IMR-90 (cell line): ENCODE data around the gene ZNF618. TPM values are rescaled to one million over a fixed set of nuclear protein-coding genes. Genes with fewer than 3 reads are reported as not detected.

Source experiments
- ATAC-seq: fragments of 200-7000 bp; cut with Tn5 transposase; 2 replicates; pipeline ENCODE4 v1.9.1; 2020; ENCODE audit warnings: low read depth, mild to moderate bottlenecking, moderate library complexity
- BruUV-seq: library from RNA; stranded (reverse); fragments of 400-500 nt; replicated peaks from 2 replicates; lab custom pipeline; 2021; lab: Mats Ljungman, UMichigan
- CTCF ChIA-PET: fragments of 300-600 bp; formaldehyde crosslinking; extraction: SDS; loops from one replicate; lab custom pipeline; 2021; ENCODE audit warnings: antibody characterized with exemption; lab: Yijun Ruan, JAX
- POLR2A ChIA-PET: fragments of 300-600 bp; sonication (Branson Sonifier 250); formaldehyde crosslinking; loops from one replicate; lab custom pipeline; 2022; ENCODE audit warnings: antibody characterized with exemption; ENCODE audit not compliant: unreplicated experiment; lab: Charles Lee
- DNase-seq: peaks from one replicate; pipeline ENCODE4 v3.0.0; 2013
- H2AFZ ChIP-seq: replicated peaks from 2 replicates; pipeline ENCODE3; 2013; ENCODE audit warnings: low read length, mild to moderate bottlenecking; ENCODE audit not compliant: poor library complexity
- H2AK5ac ChIP-seq: 2 replicates; pipeline ENCODE4 v1.6.1; 2013; ENCODE audit warnings: low read depth, low read length, inconsistent platforms
- H2AK9ac ChIP-seq: replicated peaks from 2 replicates; pipeline ENCODE3; 2013; ENCODE audit warnings: mild to moderate bottlenecking, low read depth, low read length, moderate library complexity; ENCODE audit not compliant: poor library complexity
- H2BK120ac ChIP-seq: 2 replicates; pipeline ENCODE4 v1.6.1; 2013; ENCODE audit warnings: low read depth, low read length, inconsistent platforms
- H2BK15ac ChIP-seq: 3 replicates; pipeline ENCODE4 v1.6.1; 2013; ENCODE audit warnings: low read depth, low read length, inconsistent platforms
- H2BK20ac ChIP-seq: 2 replicates; pipeline ENCODE4 v1.6.1; 2013; ENCODE audit warnings: low read depth, mild to moderate bottlenecking, inconsistent platforms, low read length, moderate library complexity
- H2BK5ac ChIP-seq: 2 replicates; pipeline ENCODE4 v1.6.1; 2013; ENCODE audit warnings: mild to moderate bottlenecking, low read depth, low read length, inconsistent platforms; ENCODE audit not compliant: poor library complexity, severe bottlenecking
- H3K14ac ChIP-seq: replicated peaks from 2 replicates; pipeline ENCODE4 v1.6.1; 2013; ENCODE audit warnings: low read depth, low read length, inconsistent platforms
- H3K18ac ChIP-seq: 2 replicates; pipeline ENCODE4 v1.6.1; 2013; ENCODE audit warnings: low read depth, low read length, control low read depth
- H3K23ac ChIP-seq: 2 replicates; pipeline ENCODE4 v1.6.1; 2013; ENCODE audit warnings: low read depth, low read length, inconsistent platforms
- H3K27ac ChIP-seq: 2 replicates; pipeline ENCODE4 v1.5.1; 2013; ENCODE audit warnings: mild to moderate bottlenecking, control low read depth, low read length; ENCODE audit not compliant: insufficient read depth
- H3K27me3 ChIP-seq: 2 replicates; pipeline ENCODE4 v1.6.1; 2013; ENCODE audit warnings: low read length; ENCODE audit not compliant: control insufficient read depth, insufficient read depth
- H3K36me3 ChIP-seq: 2 replicates; pipeline ENCODE4 v1.6.1; 2013; ENCODE audit warnings: low read length, mixed read lengths; ENCODE audit not compliant: control insufficient read depth, insufficient read depth
- H3K4ac ChIP-seq: 2 replicates; pipeline ENCODE4 v1.6.1; 2013; ENCODE audit warnings: low read depth, low read length, inconsistent platforms
- H3K4me1 ChIP-seq: 2 replicates; pipeline ENCODE4 v1.6.1; 2013; ENCODE audit warnings: low read length, mixed read lengths; ENCODE audit not compliant: control insufficient read depth, insufficient read depth
- H3K4me2 ChIP-seq: 2 replicates; pipeline ENCODE4 v1.6.1; 2013; ENCODE audit warnings: low read depth, mild to moderate bottlenecking, control low read depth, low read length, moderate library complexity
- H3K4me3 ChIP-seq: 2 replicates; pipeline ENCODE4 v1.5.1; 2013; ENCODE audit warnings: low read depth, mild to moderate bottlenecking, control low read depth, low read length, moderate library complexity; ENCODE audit not compliant: insufficient read depth
- H3K56ac ChIP-seq: 2 replicates; pipeline ENCODE4 v1.6.1; 2013; ENCODE audit warnings: low read length, inconsistent platforms; ENCODE audit not compliant: insufficient read depth; ENCODE audit errors: extremely low read depth
- H3K79me1 ChIP-seq, 2 experiments: 2 replicates each; pipeline ENCODE4 v1.6.1; 2013; ENCODE audit warnings: low read length in 2 of 2, inconsistent platforms in 1 of 2, low read depth in 1 of 2
- H3K9ac ChIP-seq: 2 replicates; pipeline ENCODE4 v1.6.1; 2013; ENCODE audit warnings: low read depth, low read length, control low read depth
- H3K9me1 ChIP-seq: 2 replicates; pipeline ENCODE4 v1.6.1; 2013; ENCODE audit warnings: low read length, inconsistent platforms; ENCODE audit not compliant: insufficient read depth
- H3K9me3 ChIP-seq: 2 replicates; pipeline ENCODE4 v1.6.1; 2013; ENCODE audit warnings: low read length; ENCODE audit not compliant: control insufficient read depth, insufficient read depth
- H4K20me1 ChIP-seq: 2 replicates; pipeline ENCODE4 v1.6.1; 2013; ENCODE audit warnings: low read length, inconsistent platforms; ENCODE audit not compliant: insufficient read depth
- H4K5ac ChIP-seq: 2 replicates; pipeline ENCODE4 v1.6.1; 2013; ENCODE audit warnings: mild to moderate bottlenecking, low read depth, low read length, control low read depth
- H4K8ac ChIP-seq, 2 experiments: 2 replicates each; pipeline ENCODE4 v1.6.1; 2013; ENCODE audit warnings: low read depth in 2 of 2, low read length in 2 of 2, control low read depth in 1 of 2, inconsistent platforms in 1 of 2
- H4K91ac ChIP-seq: 2 replicates; pipeline ENCODE4 v1.6.1; 2013; ENCODE audit warnings: low read depth, low read length, inconsistent platforms; ENCODE audit not compliant: insufficient read depth
- BHLHE40 ChIP-seq: fragments of 150-350 bp; IDR thresholded peaks from 2 replicates; pipeline ENCODE4 v1.6.1; 2016; ENCODE audit warnings: mild to moderate bottlenecking, low read depth, low read length
- CEBPB ChIP-seq: IDR thresholded peaks from 2 replicates; pipeline ENCODE4 v1.6.1; 2012; ENCODE audit warnings: low read depth, low read length, improper control_type of control experiment
- CHD1 ChIP-seq: IDR thresholded peaks from 2 replicates; pipeline ENCODE4 v1.6.1; 2012; ENCODE audit warnings: low read depth, low read length, improper control_type of control experiment
- FOS ChIP-seq: fragments of 150-350 bp; IDR thresholded peaks from 2 replicates; pipeline ENCODE4 v1.6.1; 2016; ENCODE audit warnings: low read depth, low read length
- MAFK ChIP-seq: IDR thresholded peaks from 2 replicates; pipeline ENCODE4 v1.6.1; 2012; ENCODE audit warnings: low read depth, low read length, improper control_type of control experiment
- MAZ ChIP-seq: IDR thresholded peaks from 2 replicates; pipeline ENCODE4 v1.6.1; 2012; ENCODE audit warnings: low read depth, mild to moderate bottlenecking, low read length, improper control_type of control experiment, moderate library complexity, borderline replicate concordance
- MXI1 ChIP-seq: IDR thresholded peaks from 2 replicates; pipeline ENCODE4 v1.6.1; 2012; ENCODE audit warnings: low read depth, mild to moderate bottlenecking, low read length, moderate library complexity, borderline replicate concordance
- NFE2L2 ChIP-seq: fragments of 150-350 bp; IDR thresholded peaks from 2 replicates; pipeline ENCODE4 v1.6.1; 2016; ENCODE audit warnings: low read depth, mild to moderate bottlenecking, low read length
- POLR2A ChIP-seq: IDR thresholded peaks from 2 replicates; pipeline ENCODE4 v1.6.1; 2012; ENCODE audit warnings: mild to moderate bottlenecking, low read depth, low read length
- RAD21 ChIP-seq: IDR thresholded peaks from 2 replicates; pipeline ENCODE4 v1.6.1; 2012; ENCODE audit warnings: low read length, improper control_type of control experiment
- RCOR1 ChIP-seq: IDR thresholded peaks from 2 replicates; pipeline ENCODE4 v1.6.1; 2012; ENCODE audit warnings: mild to moderate bottlenecking, low read length, improper control_type of control experiment; ENCODE audit not compliant: insufficient replicate concordance
- RFX5 ChIP-seq: IDR thresholded peaks from 2 replicates; pipeline ENCODE4 v1.8.0; 2012; ENCODE audit warnings: low read depth, mild to moderate bottlenecking, low read length, moderate library complexity
- SMC3 ChIP-seq: fragments of 150-350 bp; IDR thresholded peaks from 2 replicates; pipeline ENCODE4 v1.6.1; 2016; ENCODE audit warnings: low read depth, mild to moderate bottlenecking, antibody characterized with exemption, low read length, moderate library complexity
- WGBS, 2 experiments: methylation state at CpG; one replicate each; pipeline versions ENCODE4 v1.1.5 to v1.1.7; 2013; ENCODE audit warnings: missing lambda C conversion rate in 2 of 2; ENCODE audit not compliant: insufficient read length in 1 of 2; ENCODE audit errors: extremely low coverage in 2 of 2; 5-methylcytosine and 5-hydroxymethylcytosine counted together
- dilution Hi-C: fragments of 300-500 bp; cut with HindIII; formaldehyde crosslinking; loops from one replicate; pipeline ENCODE4 v1.14.3; 2018; ENCODE audit warnings: low sequenced_read_pairs; ENCODE audit not compliant: unreplicated experiment
- in situ Hi-C: fragments of 300-500 bp; cut with MboI; formaldehyde crosslinking; loops from 3 replicates; pipeline ENCODE4 v1.14.3; 2019; ENCODE audit warnings: low sequenced_read_pairs, inconsistent platforms, mixed read lengths
- intact Hi-C: fragments of 100-400 bp; cut with micrococcal nuclease; formaldehyde crosslinking; loops from 2 replicates; pipeline ENCODE4 v1.10.0; 2022
- polyA plus RNA-seq, 3 experiments: library from polyadenylated mRNA; depleted of rRNA; stranded (reverse); fragments of >200 nt; gene quantifications; 2 replicates each; pipeline ENCODE4 v1.2.3, GENCODE V29; 2012; ENCODE audit warnings: low replicate concordance in 1 of 3
- total RNA-seq: library from RNA; depleted of rRNA; stranded (reverse); fragments of >200 nt; gene quantifications from 2 replicates; pipeline ENCODE4 v1.2.3, GENCODE V29; 2012
- TF ChIP-seq, protein P1 (sequence below): conservative IDR thresholded peaks from 2 replicates; pipeline ENCODE4 v1.5.1; 2012; ENCODE audit warnings: mild to moderate bottlenecking, low read depth, low read length, improper control_type of control experiment
- TF ChIP-seq, protein P2 (sequence below): fragments of 150-350 bp; IDR thresholded peaks from 2 replicates; pipeline ENCODE4 v1.6.1; 2017; ENCODE audit warnings: mild to moderate bottlenecking, antibody characterized with exemption, low read length, low read depth

ZNF618 gene
- total and polyA plus RNA-seq, 2 of the 4 experiments (the other 2 are of a cell fraction): 8.2 to 9.4 TPM

DNA sequence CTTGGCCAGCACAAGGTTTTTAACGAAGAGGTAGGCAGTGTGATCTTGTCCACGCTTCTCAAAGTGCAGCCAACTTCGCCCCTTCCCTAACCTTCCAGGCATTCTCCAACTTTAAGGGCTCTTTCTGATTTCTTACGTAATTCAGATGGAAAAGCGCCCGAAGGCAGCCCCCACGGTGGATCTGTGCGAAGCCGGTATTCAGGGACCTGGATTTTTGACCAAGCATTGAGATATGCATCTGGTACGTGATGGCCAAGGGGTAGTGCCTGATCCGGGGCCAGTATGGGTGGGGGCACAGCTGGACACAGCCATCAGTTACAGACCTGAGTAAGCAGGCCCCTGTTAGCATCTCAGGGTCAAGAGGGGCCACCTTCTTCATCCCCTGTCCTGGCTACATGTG, 122.0 kb downstream of the ZNF618 start:
- H3K56ac ChIP-seq: no peak overlapping the region
- H4K5ac ChIP-seq: no peak overlapping the region
- no peak overlapping the region for H2AK9ac ChIP-seq
- no peaks in the 10 kb centered on the region for H3K9me3 ChIP-seq
- H2BK120ac ChIP-seq: no peak overlapping the region
- no peak overlapping the region for H3K27ac ChIP-seq
- peaks cover 11% of the 10 kb centered on the region; the same call in 1 of the 2 replicates for H4K20me1 ChIP-seq
- no TSS peak for BruUV-seq
- no peak overlapping the region for H2BK20ac ChIP-seq
- H2BK5ac ChIP-seq: no peak overlapping the region
- peaks cover 31% of the 10 kb centered on the region; the same call in 1 of the 2 replicates for H3K36me3 ChIP-seq
- H3K4me1 ChIP-seq: peaks cover 3% of the 10 kb centered on the region; the same call in 1 of the 2 replicates
- no peaks in the 10 kb centered on the region for H3K27me3 ChIP-seq
- no peak overlapping the region for H2BK15ac ChIP-seq
- TF ChIP-seq MXI1: no peak
- no peak for TF ChIP-seq MAZ
- no peak for TF ChIP-seq CEBPB
- TF ChIP-seq RCOR1: no peak
- TF ChIP-seq, protein P1, sequence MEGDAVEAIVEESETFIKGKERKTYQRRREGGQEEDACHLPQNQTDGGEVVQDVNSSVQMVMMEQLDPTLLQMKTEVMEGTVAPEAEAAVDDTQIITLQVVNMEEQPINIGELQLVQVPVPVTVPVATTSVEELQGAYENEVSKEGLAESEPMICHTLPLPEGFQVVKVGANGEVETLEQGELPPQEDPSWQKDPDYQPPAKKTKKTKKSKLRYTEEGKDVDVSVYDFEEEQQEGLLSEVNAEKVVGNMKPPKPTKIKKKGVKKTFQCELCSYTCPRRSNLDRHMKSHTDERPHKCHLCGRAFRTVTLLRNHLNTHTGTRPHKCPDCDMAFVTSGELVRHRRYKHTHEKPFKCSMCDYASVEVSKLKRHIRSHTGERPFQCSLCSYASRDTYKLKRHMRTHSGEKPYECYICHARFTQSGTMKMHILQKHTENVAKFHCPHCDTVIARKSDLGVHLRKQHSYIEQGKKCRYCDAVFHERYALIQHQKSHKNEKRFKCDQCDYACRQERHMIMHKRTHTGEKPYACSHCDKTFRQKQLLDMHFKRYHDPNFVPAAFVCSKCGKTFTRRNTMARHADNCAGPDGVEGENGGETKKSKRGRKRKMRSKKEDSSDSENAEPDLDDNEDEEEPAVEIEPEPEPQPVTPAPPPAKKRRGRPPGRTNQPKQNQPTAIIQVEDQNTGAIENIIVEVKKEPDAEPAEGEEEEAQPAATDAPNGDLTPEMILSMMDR: no peak
- no peak for TF ChIP-seq SMC3
- no peak for TF ChIP-seq RFX5
- TF ChIP-seq FOS: no peak
- TF ChIP-seq NFE2L2: no peak
- TF ChIP-seq, protein P2, sequence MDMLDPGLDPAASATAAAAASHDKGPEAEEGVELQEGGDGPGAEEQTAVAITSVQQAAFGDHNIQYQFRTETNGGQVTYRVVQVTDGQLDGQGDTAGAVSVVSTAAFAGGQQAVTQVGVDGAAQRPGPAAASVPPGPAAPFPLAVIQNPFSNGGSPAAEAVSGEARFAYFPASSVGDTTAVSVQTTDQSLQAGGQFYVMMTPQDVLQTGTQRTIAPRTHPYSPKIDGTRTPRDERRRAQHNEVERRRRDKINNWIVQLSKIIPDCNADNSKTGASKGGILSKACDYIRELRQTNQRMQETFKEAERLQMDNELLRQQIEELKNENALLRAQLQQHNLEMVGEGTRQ: no peak
- no peak for TF ChIP-seq POLR2A
- TF ChIP-seq MAFK: no peak
- TF ChIP-seq CHD1: no peak
- TF ChIP-seq BHLHE40: no peak
- TF ChIP-seq RAD21: no peak
- no peak overlapping the region for H3K4me3 ChIP-seq
- WGBS, 2 experiments: 90% methylated on average over 2 of the region's 11 CpGs; no CpG with 5 or more reads in 1 of the 2 experiments
- DNase-seq (no peak), ATAC-seq (no peak)
- H4K91ac ChIP-seq: no peak overlapping the region
- no peak overlapping the region for H3K4ac ChIP-seq
- intact Hi-C loops (no loop called here), dilution Hi-C loops (no loop called here), in situ Hi-C loops (no loop called here)
- no peak overlapping the region for H2AFZ ChIP-seq
- H2AK5ac ChIP-seq: no peak overlapping the region
- H3K14ac ChIP-seq: no peak overlapping the region
- H3K18ac ChIP-seq: no peak overlapping the region
- no peak overlapping the region for H3K9ac ChIP-seq
- ChIA-PET POLR2A (interaction anchor here (0.6 kb wide), 1 partner anchor 322 kb away, joined by 3 read pairs; no protein-coding TSS in a partner anchor), CTCF (no interaction called here)
- H4K8ac ChIP-seq: no peak overlapping the region
- H3K4me2 ChIP-seq: no peak overlapping the region
- no peak overlapping the region for H3K23ac ChIP-seq
- peaks cover 3 to 61% of the 10 kb centered on the region in 2 experiments for H3K79me1 ChIP-seq
- H3K9me1 ChIP-seq: peaks cover 13% of the 10 kb centered on the region
